Right lobe of liver (tissue), 4 donors: ENCODE results near the gene BPGM.

ENCODE experiments used
- CTCF ChIP-seq, 4 donors: fragments of 200-600 bp in 3 of 4; fragments of 450-650 bp in 1 of 4; IDR thresholded peaks; one replicate each; pipeline versions ENCODE4 v1.5.1 to v1.8.0; 2016 to 2022; ENCODE audit warnings: antibody characterized with exemption in 4 of 4, mild to moderate bottlenecking in 2 of 4
- POLR2A ChIP-seq: fragments of 450-650 bp; IDR thresholded peaks from one replicate; pipeline ENCODE4 v1.6.1; 2017; ENCODE audit warnings: antibody characterized with exemption, mild to moderate bottlenecking
- donor health status: DM: no; HTN: no; CAD: no.
- donor health status: DM: no; HTN: no; CAD: no.
- donor health status: DM: no; HTN: yes; CAD: no.

- TF ChIP-seq CTCF (IDR thresholded peaks at IDR 0.05) (no peak), POLR2A (no peak)
Measured at GRCh38 chr7:134698481-134698880, 51.8 kb downstream of the BPGM start.
